RWPE2 (cell line): ENCODE data around the gene NPC1L1.
"Not testable (repeated sequence)": the region's sequence is repeated elsewhere in the genome, so short reads cannot be mapped to it uniquely, and the experiment has no call there.

ENCODE experiments used
- ATAC-seq: fragments of 200-7000 bp; cut with Tn5 transposase; 3 replicates; pipeline ENCODE4 v1.9.1; 2021; ENCODE audit warnings: low read depth
- DNase-seq: peaks from one replicate; pipeline ENCODE4 v3.0.0-alpha.2; 2020; ENCODE audit warnings: low spot score
- H3K27ac ChIP-seq: fragments of 450-650 bp; 2 replicates; pipeline ENCODE4 v1.5.1; 2017; ENCODE audit warnings: mild to moderate bottlenecking; ENCODE audit not compliant: poor library complexity, severe bottlenecking
- H3K27me3 ChIP-seq: fragments of 250-450 bp; sonication (Bioruptor Pico); 2 replicates; pipeline ENCODE4 v1.5.1; 2021; ENCODE audit warnings: mild to moderate bottlenecking, moderate library complexity; ENCODE audit not compliant: insufficient read depth, poor library complexity, severe bottlenecking
- H3K36me3 ChIP-seq: fragments of 250-450 bp; sonication (Bioruptor Pico); 2 replicates; pipeline ENCODE4 v1.5.1; 2020; ENCODE audit warnings: low read depth, mild to moderate bottlenecking, moderate library complexity
- H3K4me1 ChIP-seq: fragments of 250-450 bp; sonication (Bioruptor Pico); 2 replicates; pipeline ENCODE4 v1.5.1; 2021; ENCODE audit warnings: mild to moderate bottlenecking, moderate library complexity; ENCODE audit not compliant: insufficient read depth, poor library complexity, severe bottlenecking
- H3K4me3 ChIP-seq: fragments of 250-450 bp; sonication (Bioruptor Pico); 2 replicates; pipeline ENCODE4 v1.5.1; 2021; ENCODE audit warnings: mild to moderate bottlenecking, moderate library complexity; ENCODE audit not compliant: severe bottlenecking
- H3K9me3 ChIP-seq: fragments of 250-450 bp; sonication (Bioruptor Pico); 2 replicates; pipeline ENCODE4 v1.5.1; 2021; ENCODE audit warnings: mild to moderate bottlenecking, moderate library complexity; ENCODE audit not compliant: severe bottlenecking
- CTCF ChIP-seq: fragments of 450-650 bp; IDR thresholded peaks from one replicate; pipeline ENCODE4 v1.5.1; 2017; ENCODE audit warnings: mild to moderate bottlenecking, moderate library complexity; ENCODE audit not compliant: poor library complexity, severe bottlenecking

Gene NPC1L1

GRCh38 chr7:44561481-44561880 lies 20.4 kb upstream of the NPC1L1 start:
- H3K4me3 ChIP-seq, result no peak overlapping the region
- H3K27me3 ChIP-seq, result no peaks in the 10 kb centered on the region
- peaks cover 6% of the 10 kb centered on the region for H3K4me1 ChIP-seq
- no peak overlapping the region for H3K27ac ChIP-seq
- peaks cover 23% of the 10 kb centered on the region for H3K36me3 ChIP-seq
- TF ChIP-seq CTCF, result no peak
- ATAC-seq (no peak), DNase-seq (no peak)
- H3K9me3 ChIP-seq, result no peaks in the 10 kb centered on the region

GRCh38 chr7:44559485-44559884 lies 18.4 kb upstream of the NPC1L1 start:
- ATAC-seq (no peak), DNase-seq (no peak)
- Histone ChIP-seq H3K4me3 (no peak overlapping the region), H3K27ac (no peak overlapping the region), H3K36me3 (peaks cover 6% of the 10 kb centered on the region), H3K9me3 (no peaks in the 10 kb centered on the region), H3K27me3 (no peaks in the 10 kb centered on the region), H3K4me1 (peaks cover 6% of the 10 kb centered on the region)
- TF ChIP-seq CTCF, result no peak

GRCh38 chr7:44557485-44557884 lies 16.4 kb upstream of the NPC1L1 start:
- Histone ChIP-seq H3K4me3 (no peak overlapping the region), H3K4me1 (peaks cover 6% of the 10 kb centered on the region), H3K9me3 (no peaks in the 10 kb centered on the region), H3K27me3 (no peaks in the 10 kb centered on the region), H3K36me3 (no peaks in the 10 kb centered on the region), H3K27ac (no peak overlapping the region)
- ATAC-seq (no peak), DNase-seq (no peak)
- TF ChIP-seq CTCF, result no peak

- Histone ChIP-seq H3K36me3 (no peaks in the 10 kb centered on the region), H3K27me3 (no peaks in the 10 kb centered on the region), H3K9me3 (no peaks in the 10 kb centered on the region), H3K4me3 (no peak overlapping the region), H3K4me1 (no peaks in the 10 kb centered on the region), H3K27ac (no peak overlapping the region)
- no peak for ATAC-seq
- no peak for TF ChIP-seq CTCF
- DNase-seq, result peak; percentile 0
These were observed 14.2 kb upstream of the NPC1L1 start for GRCh38 chr7:44555350-44555749.

- not testable (repeated sequence) for DNase-seq
These were observed 11.4 kb upstream of the NPC1L1 start for GRCh38 chr7:44552473-44553005.

More at GRCh38 chr7:44552473-44553005, 11.4 kb upstream of the NPC1L1 start:
- H3K4me3 ChIP-seq, H3K36me3 ChIP-seq, H3K27me3 ChIP-seq, ATAC-seq, H3K27ac ChIP-seq, H3K4me1 ChIP-seq, H3K9me3 ChIP-seq: not testable (repeated sequence)
